ENCODE data around the gene KRT10. TPM values are rescaled to one million over a fixed set of nuclear protein-coding genes. Genes with fewer than 3 reads are reported as not detected.

KRT10 gene
- total and polyA plus RNA-seq, 2 donors (not counting 1 experiment from before 2014, with no cell fraction given), result 4.1 to 45.8 TPM

DNA sequence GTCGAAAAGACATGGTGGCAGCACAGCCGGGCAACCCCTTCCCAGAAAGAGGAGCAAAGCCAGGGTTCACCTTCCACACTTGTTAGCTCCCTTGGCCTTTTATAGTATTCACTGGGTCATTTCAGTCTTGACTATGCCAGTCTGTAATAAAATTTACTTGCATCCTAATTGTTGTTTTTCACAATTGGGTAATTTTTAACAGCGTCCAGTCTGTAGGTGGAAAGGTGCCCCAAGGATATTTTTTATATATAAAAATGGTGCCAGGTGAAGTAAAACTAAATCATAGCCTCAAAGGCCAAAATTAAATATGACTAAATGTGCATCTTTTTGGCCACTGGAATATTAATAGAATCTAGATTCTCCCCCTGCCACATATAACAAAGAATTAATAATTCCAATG is 50.3 kb downstream of the KRT10 start, which contains the start of gene KRT26:
TSS of gene KRT26 (minus strand) at position 101 of the 400 bp plus-strand sequence. CDS start at position 13, 88 bp downstream.
- no peak for DNase-seq (ENCODE audit: low read depth in 2 of 2)
- Histone ChIP-seq H3K4me1 (ENCODE audit: control insufficient read depth, extremely low read depth, insufficient read depth, low read length) (no peaks in the 10 kb centered on the region), H3K4me3 (replicated peaks in 1 of 4; ENCODE audit: control extremely low read depth in 1 of 4, insufficient read depth in 1 of 4, low read depth in 3 of 4, low read length in 4 of 4) (no peak within 1 kb of the TSS), H3K27ac (ENCODE audit: insufficient read depth, low read length) (no peak within 1 kb of the TSS), H3K27me3 (ENCODE audit: control insufficient read depth, insufficient read depth, low read length) (peaks cover 16% of the 10 kb centered on the region), H3K36me3 (ENCODE audit: control insufficient read depth, insufficient read depth, low read length) (no peaks in the 10 kb centered on the region), H3K9me3 (ENCODE audit: control insufficient read depth, insufficient read depth, low read depth, low read length) (no peaks in the 10 kb centered on the region), H2AFZ (ENCODE audit: low read length) (no peak within 1 kb of the TSS), H3K79me2 (ENCODE audit: control insufficient read depth, insufficient read depth, low read length) (no peaks in the 10 kb centered on the region), H3K4me2 (ENCODE audit: extremely low read depth, insufficient read depth, low read length) (no peak within 1 kb of the TSS), H3K9ac (ENCODE audit: insufficient read depth, low read length) (no peak within 1 kb of the TSS), H4K20me1 (ENCODE audit: control insufficient read depth, extremely low read depth, insufficient read depth, low read length) (no peaks in the 10 kb centered on the region)
- TF ChIP-seq EZH2 (IDR thresholded peaks at IDR 0.05; ENCODE audit: low read length, missing control alignments), result no peak
- TF ChIP-seq, protein P1, sequence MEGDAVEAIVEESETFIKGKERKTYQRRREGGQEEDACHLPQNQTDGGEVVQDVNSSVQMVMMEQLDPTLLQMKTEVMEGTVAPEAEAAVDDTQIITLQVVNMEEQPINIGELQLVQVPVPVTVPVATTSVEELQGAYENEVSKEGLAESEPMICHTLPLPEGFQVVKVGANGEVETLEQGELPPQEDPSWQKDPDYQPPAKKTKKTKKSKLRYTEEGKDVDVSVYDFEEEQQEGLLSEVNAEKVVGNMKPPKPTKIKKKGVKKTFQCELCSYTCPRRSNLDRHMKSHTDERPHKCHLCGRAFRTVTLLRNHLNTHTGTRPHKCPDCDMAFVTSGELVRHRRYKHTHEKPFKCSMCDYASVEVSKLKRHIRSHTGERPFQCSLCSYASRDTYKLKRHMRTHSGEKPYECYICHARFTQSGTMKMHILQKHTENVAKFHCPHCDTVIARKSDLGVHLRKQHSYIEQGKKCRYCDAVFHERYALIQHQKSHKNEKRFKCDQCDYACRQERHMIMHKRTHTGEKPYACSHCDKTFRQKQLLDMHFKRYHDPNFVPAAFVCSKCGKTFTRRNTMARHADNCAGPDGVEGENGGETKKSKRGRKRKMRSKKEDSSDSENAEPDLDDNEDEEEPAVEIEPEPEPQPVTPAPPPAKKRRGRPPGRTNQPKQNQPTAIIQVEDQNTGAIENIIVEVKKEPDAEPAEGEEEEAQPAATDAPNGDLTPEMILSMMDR (conservative IDR thresholded peaks at IDR 0.05 in 1 of 2, IDR thresholded peaks at IDR 0.05 in 1 of 2; ENCODE audit: low read depth in 1 of 2, low read length in 2 of 2), result no peak

Other genes with a start within 250 kb of the KRT10 start
- gene SMARCE1, start 174.8 kb downstream of the KRT10 start, total RNA-seq, result 75.6 and 86.5 TPM in 2 replicates
- 93.8 and 103 TPM in 2 replicates for gene SMARCE1, start 174.8 kb downstream of the KRT10 start, polyA plus RNA-seq
- gene KRT222, start 157.4 kb downstream of the KRT10 start, total RNA-seq, result under 0.01 and 0.33 TPM in 2 replicates
- 0.05 TPM in 1 of 2 replicates, not detected in the other for gene KRT222, start 157.4 kb downstream of the KRT10 start, polyA plus RNA-seq
- gene KRT24, start 118.9 kb downstream of the KRT10 start, total RNA-seq, result not detected in 2 replicates
- not detected in 2 replicates for gene KRT24, start 118.9 kb downstream of the KRT10 start, polyA plus RNA-seq
- not detected in 2 replicates for gene KRT25, start 67.3 kb downstream of the KRT10 start, total RNA-seq
- not detected in 2 replicates for gene KRT25, start 67.3 kb downstream of the KRT10 start, polyA plus RNA-seq
- gene KRT26, start 50.4 kb downstream of the KRT10 start, total RNA-seq, result not detected in 2 replicates
- not detected in 2 replicates for gene KRT26, start 50.4 kb downstream of the KRT10 start, polyA plus RNA-seq
- gene KRT27, start 40.1 kb downstream of the KRT10 start, total RNA-seq, result not detected in 2 replicates
- gene KRT27, start 40.1 kb downstream of the KRT10 start, polyA plus RNA-seq, result not detected in 2 replicates
- not detected in 2 replicates for gene KRT28, start 22.7 kb downstream of the KRT10 start, total RNA-seq
- gene KRT28, start 22.7 kb downstream of the KRT10 start, polyA plus RNA-seq, result not detected in 2 replicates
- gene KRT12, start 44.6 kb upstream of the KRT10 start, total RNA-seq, result not detected in 2 replicates
- not detected in 2 replicates for gene KRT12, start 44.6 kb upstream of the KRT10 start, polyA plus RNA-seq
- gene KRT20, start 62.6 kb upstream of the KRT10 start, total RNA-seq, result not detected in 2 replicates
- not detected in 2 replicates for gene KRT20, start 62.6 kb upstream of the KRT10 start, polyA plus RNA-seq
- gene KRT23, start 115.0 kb upstream of the KRT10 start, total RNA-seq, result not detected in 2 replicates
- gene KRT23, start 115.0 kb upstream of the KRT10 start, polyA plus RNA-seq, result 0.11 and 0.17 TPM in 2 replicates
- gene KRT39, start 144.3 kb upstream of the KRT10 start, total RNA-seq, result 0.26 and 0.33 TPM in 2 replicates
- gene KRT39, start 144.3 kb upstream of the KRT10 start, polyA plus RNA-seq, result 0.19 and 0.22 TPM in 2 replicates
- not detected in 2 replicates for gene KRT40, start 161.7 kb upstream of the KRT10 start, total RNA-seq
- 0.03 and 0.05 TPM in 2 replicates for gene KRT40, start 161.7 kb upstream of the KRT10 start, polyA plus RNA-seq
- gene KRTAP3-3, start 171.6 kb upstream of the KRT10 start, total RNA-seq, result not detected in 2 replicates
- gene KRTAP3-3, start 171.6 kb upstream of the KRT10 start, polyA plus RNA-seq, result not detected in 2 replicates
- not detected in 2 replicates for gene KRTAP3-2, start 177.3 kb upstream of the KRT10 start, total RNA-seq
- gene KRTAP3-2, start 177.3 kb upstream of the KRT10 start, polyA plus RNA-seq, result not detected in 2 replicates
- gene KRTAP3-1, start 186.5 kb upstream of the KRT10 start, total RNA-seq, result not detected in 2 replicates
- gene KRTAP3-1, start 186.5 kb upstream of the KRT10 start, polyA plus RNA-seq, result not detected in 2 replicates
- 0.17 TPM in 1 of 2 replicates, not detected in the other for gene KRTAP1-5, start 204.6 kb upstream of the KRT10 start, total RNA-seq
- 6.2 and 6.3 TPM in 2 replicates for gene KRTAP1-5, start 204.6 kb upstream of the KRT10 start, polyA plus RNA-seq
- gene KRTAP1-4, start 207.6 kb upstream of the KRT10 start, total RNA-seq, result not detected in 2 replicates
- gene KRTAP1-4, start 207.6 kb upstream of the KRT10 start, polyA plus RNA-seq, result not detected in 2 replicates
- gene KRTAP1-3, start 212.3 kb upstream of the KRT10 start, total RNA-seq, result not detected in 2 replicates
- gene KRTAP1-3, start 212.3 kb upstream of the KRT10 start, polyA plus RNA-seq, result not detected in 2 replicates
- not detected in 2 replicates for gene KRTAP1-1, start 218.8 kb upstream of the KRT10 start, total RNA-seq
- gene KRTAP1-1, start 218.8 kb upstream of the KRT10 start, polyA plus RNA-seq, result 0.25 and 0.64 TPM in 2 replicates
- gene KRTAP2-1, start 224.7 kb upstream of the KRT10 start, total RNA-seq, result not detected in 2 replicates
- gene KRTAP2-1, start 224.7 kb upstream of the KRT10 start, polyA plus RNA-seq, result not detected in 2 replicates
- gene KRTAP2-2, start 232.6 kb upstream of the KRT10 start, total RNA-seq, result not detected in 2 replicates
- not detected in 2 replicates for gene KRTAP2-2, start 232.6 kb upstream of the KRT10 start, polyA plus RNA-seq
- not detected in 2 replicates for gene KRTAP2-3, start 237.5 kb upstream of the KRT10 start, total RNA-seq
- 0.84 and 2.6 TPM in 2 replicates for gene KRTAP2-3, start 237.5 kb upstream of the KRT10 start, polyA plus RNA-seq
- gene KRTAP2-4, start 243.3 kb upstream of the KRT10 start, total RNA-seq, result not detected in 2 replicates
- gene KRTAP2-4, start 243.3 kb upstream of the KRT10 start, polyA plus RNA-seq, result not detected in 2 replicates

Measured in fibroblast of lung (primary cell).